ENCODE results near the gene KIAA1671. TPM values are rescaled to one million over a fixed set of nuclear protein-coding genes. Genes with fewer than 3 reads are reported as not detected.

The KIAA1671 gene
- total RNA-seq, 1 experiment from 2014 or later, result 12.8 TPM

- POLR2A ChIA-PET (ENCODE audit: low non-redundant PET), result no interaction called here
- CTCF ChIA-PET, result no interaction called here
Observed at GRCh38 chr22:25039255-25039654, 86.7 kb downstream of the KIAA1671 start.

GRCh38 chr22:25039754-25040153, 87.2 kb downstream of the KIAA1671 start:
- Histone ChIP-seq H3K27me3 (replicated peaks; ENCODE audit: insufficient read depth, low read depth, low read length, poor library complexity) (no peaks in the 10 kb centered on the region), H3K27ac (ENCODE audit: low read depth, low read length, poor library complexity, severe bottlenecking) (no peak overlapping the region), H3K4me3 (ENCODE audit: low read depth, low read length, poor library complexity, severe bottlenecking) (no peak overlapping the region), H3K9me3 (ENCODE audit: low read depth, low read length, poor library complexity, severe bottlenecking) (no peaks in the 10 kb centered on the region), H3K4me1 (ENCODE audit: insufficient read depth, low read length, poor library complexity, severe bottlenecking) (no peaks in the 10 kb centered on the region), H3K36me3 (ENCODE audit: insufficient read depth, low read length, poor library complexity, severe bottlenecking) (peaks cover 4% of the 10 kb centered on the region)
- no peak for TF ChIP-seq CTCF (conservative IDR thresholded peaks at IDR 0.05; ENCODE audit: low read depth, low read length)
- no peak for TF ChIP-seq EZH2 (IDR thresholded peaks at IDR 0.05; ENCODE audit: borderline replicate concordance, low read depth, low read length, poor library complexity, severe bottlenecking)
- ChIA-PET CTCF (no interaction called here), POLR2A (ENCODE audit: low non-redundant PET) (no interaction called here)
- DNase-seq (ENCODE audit: low spot score), result no peak
- no TSS peak for BruUV-seq (replicated peaks)
- intact Hi-C loops (cut with micrococcal nuclease; ENCODE audit: unreplicated experiment), result no loop called here

More at GRCh38 chr22:25039255-25039654, 86.7 kb downstream of the KIAA1671 start:
- Histone ChIP-seq H3K27ac (ENCODE audit: low read depth, low read length, poor library complexity, severe bottlenecking) (no peak overlapping the region), H3K9me3 (ENCODE audit: low read depth, low read length, poor library complexity, severe bottlenecking) (no peaks in the 10 kb centered on the region), H3K27me3 (replicated peaks; ENCODE audit: insufficient read depth, low read depth, low read length, poor library complexity) (no peaks in the 10 kb centered on the region), H3K36me3 (ENCODE audit: insufficient read depth, low read length, poor library complexity, severe bottlenecking) (peaks cover 4% of the 10 kb centered on the region), H3K4me3 (ENCODE audit: low read depth, low read length, poor library complexity, severe bottlenecking) (no peak overlapping the region), H3K4me1 (ENCODE audit: insufficient read depth, low read length, poor library complexity, severe bottlenecking) (no peaks in the 10 kb centered on the region)
- TF ChIP-seq EZH2 (IDR thresholded peaks at IDR 0.05; ENCODE audit: borderline replicate concordance, low read depth, low read length, poor library complexity, severe bottlenecking) (no peak), CTCF (conservative IDR thresholded peaks at IDR 0.05; ENCODE audit: low read depth, low read length) (no peak)
- DNase-seq (ENCODE audit: low spot score), result no peak
- intact Hi-C loops (cut with micrococcal nuclease; ENCODE audit: unreplicated experiment), result no loop called here
- no TSS peak for BruUV-seq (replicated peaks)

- Histone ChIP-seq H3K4me3 (ENCODE audit: low read depth, low read length, poor library complexity, severe bottlenecking) (no peak overlapping the region), H3K36me3 (ENCODE audit: insufficient read depth, low read length, poor library complexity, severe bottlenecking) (no peaks in the 10 kb centered on the region), H3K4me1 (ENCODE audit: insufficient read depth, low read length, poor library complexity, severe bottlenecking) (no peaks in the 10 kb centered on the region), H3K27ac (ENCODE audit: low read depth, low read length, poor library complexity, severe bottlenecking) (no peak overlapping the region), H3K9me3 (ENCODE audit: low read depth, low read length, poor library complexity, severe bottlenecking) (no peaks in the 10 kb centered on the region), H3K27me3 (replicated peaks; ENCODE audit: insufficient read depth, low read depth, low read length, poor library complexity) (no peaks in the 10 kb centered on the region)
- intact Hi-C loops (cut with micrococcal nuclease; ENCODE audit: unreplicated experiment), result loop anchor here (5.0 kb wide), 1 partner anchor 278 kb away; no protein-coding TSS in a partner anchor
- CTCF ChIA-PET, result no interaction called here
- no peak for DNase-seq (ENCODE audit: low spot score)
- POLR2A ChIA-PET (ENCODE audit: low non-redundant PET), result no interaction called here
- TF ChIP-seq CTCF (conservative IDR thresholded peaks at IDR 0.05; ENCODE audit: low read depth, low read length) (no peak), EZH2 (IDR thresholded peaks at IDR 0.05; ENCODE audit: borderline replicate concordance, low read depth, low read length, poor library complexity, severe bottlenecking) (no peak)
- BruUV-seq (replicated peaks), result no TSS peak
Observed at GRCh38 chr22:25045159-25045558, 92.6 kb downstream of the KIAA1671 start.

Data from A673 (cell line).